Karpas-422 (cell line): ENCODE results near the gene TCAP. TPM values are rescaled to one million over a fixed set of nuclear protein-coding genes. Genes with fewer than 3 reads are reported as not detected.

Source experiments
- DNase-seq: peaks from one replicate; pipeline ENCODE4 v3.0.0-alpha.2; 2015
- H2AFZ ChIP-seq: fragments of 200-600 bp; sonication (generic); 2 replicates; pipeline ENCODE4 v1.6.1; 2014; ENCODE audit warnings: antibody characterized with exemption, low read length, mixed read lengths
- H3K27ac ChIP-seq: fragments of 200-600 bp; sonication (generic); 2 replicates; pipeline ENCODE4 v1.5.1; 2014; ENCODE audit warnings: mild to moderate bottlenecking, low read length, moderate library complexity
- H3K27me3 ChIP-seq: fragments of 200-600 bp; sonication (generic); 2 replicates; pipeline ENCODE4 v1.6.1; 2014; ENCODE audit warnings: low read length, mixed read lengths
- H3K36me3 ChIP-seq: fragments of 200-600 bp; sonication (generic); 2 replicates; pipeline ENCODE4 v1.6.1; 2014; ENCODE audit warnings: low read length, mixed read lengths; ENCODE audit not compliant: insufficient read depth
- H3K4me1 ChIP-seq: fragments of 200-600 bp; sonication (generic); 2 replicates; pipeline ENCODE4 v1.6.1; 2014; ENCODE audit warnings: mild to moderate bottlenecking, low read length, mixed read lengths
- H3K4me2 ChIP-seq: fragments of 200-600 bp; sonication (generic); 2 replicates; pipeline ENCODE4 v1.6.1; 2014; ENCODE audit warnings: low read length, low read depth, mild to moderate bottlenecking; ENCODE audit not compliant: poor library complexity, severe bottlenecking
- H3K4me3 ChIP-seq: fragments of 200-600 bp; sonication (generic); 2 replicates; pipeline ENCODE4 v1.5.1; 2014; ENCODE audit warnings: mild to moderate bottlenecking, antibody characterized with exemption, low read length, mixed read lengths
- H3K79me2 ChIP-seq: fragments of 200-600 bp; sonication (generic); 2 replicates; pipeline ENCODE4 v1.6.1; 2014; ENCODE audit warnings: mild to moderate bottlenecking, low read length, mixed read lengths
- H3K9ac ChIP-seq: fragments of 200-600 bp; sonication (generic); 2 replicates; pipeline ENCODE4 v1.6.0; 2014; ENCODE audit warnings: low read length
- H3K9me2 ChIP-seq: fragments of 200-600 bp; sonication (generic), shearing (Covaris generic); replicated peaks from 2 replicates; pipeline ENCODE4 v1.6.0; 2014; ENCODE audit warnings: mild to moderate bottlenecking, low read length, moderate library complexity; ENCODE audit not compliant: insufficient read depth
- H3K9me3 ChIP-seq: fragments of 300-700, 200-600 bp; sonication (generic); 2 replicates; pipeline ENCODE4 v1.6.1; 2014; ENCODE audit warnings: low read length, mixed read lengths
- H4K20me1 ChIP-seq: fragments of 200-600 bp; sonication (generic); 2 replicates; pipeline ENCODE4 v1.6.1; 2014; ENCODE audit warnings: mild to moderate bottlenecking, antibody characterized with exemption, low read length, low read depth; ENCODE audit not compliant: insufficient read depth
- total RNA-seq: library from RNA; depleted of rRNA; stranded (reverse); fragments of >200 nt; shearing (Covaris generic); gene quantifications from 2 replicates; pipeline ENCODE4 v1.2.3, GENCODE V29; 2014; ENCODE audit warnings: low replicate concordance

Gene TCAP
- total RNA-seq, 1 experiment from 2014 or later: 1.5 TPM

DNA sequence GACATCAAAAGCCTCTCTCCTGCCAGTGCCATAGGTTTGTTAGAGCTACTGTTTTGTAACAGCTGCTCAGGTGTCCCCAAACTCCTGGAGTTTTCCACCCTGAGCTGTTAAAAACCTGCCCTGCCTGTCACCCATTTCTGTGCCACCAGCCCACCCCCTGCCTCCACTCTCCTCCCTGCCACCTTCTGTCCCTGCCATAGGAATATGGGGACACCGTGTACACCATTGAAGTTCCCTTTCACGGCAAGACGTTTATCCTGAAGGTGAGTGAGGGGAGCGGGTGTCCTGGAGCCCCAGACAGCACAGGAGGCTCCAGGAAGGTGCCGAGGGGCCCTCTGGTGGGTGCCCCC lies 5.2 kb upstream of the TCAP start:
- no peak overlapping the region for H3K27ac ChIP-seq
- no peak overlapping the region for H3K9ac ChIP-seq
- no peaks in the 10 kb centered on the region for H3K27me3 ChIP-seq
- DNase-seq: no peak
- no peak overlapping the region for H2AFZ ChIP-seq
- no peaks in the 10 kb centered on the region for H4K20me1 ChIP-seq
- H3K9me2 ChIP-seq: no peaks in the 10 kb centered on the region
- H3K79me2 ChIP-seq: peaks cover 3% of the 10 kb centered on the region
- no peaks in the 10 kb centered on the region for H3K9me3 ChIP-seq
- peaks cover 2% of the 10 kb centered on the region; the same call in 1 of the 2 replicates for H3K4me1 ChIP-seq
- H3K36me3 ChIP-seq: no peaks in the 10 kb centered on the region
- H3K4me2 ChIP-seq: no peak overlapping the region
- H3K4me3 ChIP-seq: no peak overlapping the region

DNA sequence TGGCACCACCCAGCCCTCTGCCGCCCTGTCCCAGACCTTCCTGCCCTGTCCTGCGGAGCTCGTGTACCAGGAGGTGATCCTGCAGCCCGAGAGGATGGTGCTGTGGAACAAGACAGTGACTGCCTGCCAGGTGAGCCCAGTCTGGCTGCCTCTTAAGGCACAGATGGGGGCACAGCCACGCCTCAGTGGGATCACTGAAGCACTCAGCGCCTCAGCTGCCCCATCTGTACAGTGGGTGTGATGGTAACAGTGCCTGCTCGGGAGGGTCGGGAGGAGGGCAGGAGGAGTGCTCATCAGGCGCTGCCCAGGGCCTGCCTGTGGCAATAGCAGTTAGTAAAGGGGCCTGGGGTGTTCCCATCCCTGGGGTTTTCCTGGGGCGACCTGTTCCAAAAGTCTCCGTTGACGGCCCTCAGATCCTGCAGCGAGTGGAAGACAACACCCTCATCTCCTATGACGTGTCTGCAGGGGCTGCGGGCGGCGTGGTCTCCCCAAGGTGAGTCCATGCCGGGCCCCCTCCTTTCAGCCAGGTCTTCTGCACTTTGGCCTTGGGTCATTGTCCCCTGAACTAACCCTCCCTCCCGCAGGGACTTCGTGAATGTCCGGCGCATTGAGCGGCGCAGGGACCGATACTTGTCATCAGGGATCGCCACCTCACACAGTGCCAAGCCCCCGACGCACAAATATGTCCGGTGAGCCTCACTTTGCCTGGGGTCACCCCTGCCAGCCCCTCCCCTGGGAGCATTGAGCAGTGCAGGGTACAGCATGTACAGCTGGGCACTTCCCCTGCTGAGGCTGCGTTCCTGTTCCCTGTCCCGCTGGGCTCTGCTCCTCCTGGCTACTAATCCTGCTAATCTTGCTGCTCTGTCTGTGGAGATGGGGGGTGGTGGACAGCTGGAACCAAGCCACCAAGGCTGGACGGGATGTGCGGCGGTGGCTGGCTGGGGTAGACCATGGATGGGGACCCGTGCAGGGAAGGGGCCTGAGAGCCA lies 4.5 kb upstream of the TCAP start:
- H3K36me3 ChIP-seq: no peaks in the 10 kb centered on the region
- no peak overlapping the region for H3K27ac ChIP-seq

DNA sequence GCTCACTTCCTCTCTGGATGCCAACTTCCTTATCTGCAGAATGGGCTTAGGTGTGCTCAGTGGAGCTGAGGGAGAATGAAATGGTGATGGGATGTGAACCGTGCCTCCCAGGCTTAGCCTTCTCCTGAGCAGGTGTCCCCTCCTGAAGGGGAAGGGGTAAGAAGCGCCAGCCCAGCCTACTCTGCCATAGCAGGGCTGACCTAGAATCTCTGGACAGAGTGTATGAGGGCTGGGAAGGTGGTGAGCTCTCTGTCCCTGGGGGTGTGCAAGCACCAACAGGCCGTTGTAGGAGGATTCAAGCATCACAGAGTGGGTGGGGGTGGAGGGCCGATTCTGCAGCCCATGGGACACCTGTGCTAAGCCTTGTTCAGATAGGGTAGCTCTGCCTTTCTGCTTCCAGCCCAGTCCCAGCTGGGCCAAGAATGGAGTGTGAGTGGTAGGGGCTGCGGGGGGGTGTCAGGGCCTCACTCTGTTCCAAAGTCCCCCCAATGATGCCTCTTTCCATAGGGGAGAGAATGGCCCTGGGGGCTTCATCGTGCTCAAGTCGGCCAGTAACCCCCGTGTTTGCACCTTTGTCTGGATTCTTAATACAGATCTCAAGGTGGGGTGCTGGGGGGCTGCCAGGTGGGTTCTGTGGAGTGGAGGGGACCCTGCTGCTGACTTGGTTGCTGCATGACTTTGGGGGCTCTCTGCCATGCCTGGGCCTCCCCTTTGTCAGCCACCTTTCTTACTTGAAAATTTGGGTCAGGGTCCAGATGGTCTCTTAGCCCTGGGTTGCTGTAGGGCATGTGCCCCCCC lies 3.2 kb upstream of the TCAP start:
- no peak overlapping the region for H3K4me2 ChIP-seq
- H3K4me1 ChIP-seq: peaks cover 3% of the 10 kb centered on the region
- H2AFZ ChIP-seq: no peak overlapping the region
- no peaks in the 10 kb centered on the region for H3K27me3 ChIP-seq
- H4K20me1 ChIP-seq: no peaks in the 10 kb centered on the region; the same call in 1 of the 2 replicates
- H3K27ac ChIP-seq: no peak overlapping the region
- no peaks in the 10 kb centered on the region for H3K79me2 ChIP-seq
- no peaks in the 10 kb centered on the region for H3K9me2 ChIP-seq
- no peaks in the 10 kb centered on the region for H3K9me3 ChIP-seq
- no peaks in the 10 kb centered on the region for H3K36me3 ChIP-seq
- H3K9ac ChIP-seq: no peak overlapping the region
- no peak for DNase-seq
- no peak overlapping the region for H3K4me3 ChIP-seq

More for the DNA sequence above, 4.5 kb upstream of the TCAP start:
- Histone ChIP-seq H3K9me3 (no peaks in the 10 kb centered on the region), H4K20me1 (no peaks in the 10 kb centered on the region), H3K9me2 (no peaks in the 10 kb centered on the region), H3K4me1 (peaks cover 2% of the 10 kb centered on the region; the same call in 1 of the 2 replicates), H2AFZ (no peak overlapping the region), H3K79me2 (peaks cover 3% of the 10 kb centered on the region; the same call in 1 of the 2 replicates), H3K9ac (no peak overlapping the region), H3K4me2 (no peak overlapping the region), H3K27me3 (no peaks in the 10 kb centered on the region), H3K4me3 (no peak overlapping the region)
- no peak for DNase-seq

DNA sequence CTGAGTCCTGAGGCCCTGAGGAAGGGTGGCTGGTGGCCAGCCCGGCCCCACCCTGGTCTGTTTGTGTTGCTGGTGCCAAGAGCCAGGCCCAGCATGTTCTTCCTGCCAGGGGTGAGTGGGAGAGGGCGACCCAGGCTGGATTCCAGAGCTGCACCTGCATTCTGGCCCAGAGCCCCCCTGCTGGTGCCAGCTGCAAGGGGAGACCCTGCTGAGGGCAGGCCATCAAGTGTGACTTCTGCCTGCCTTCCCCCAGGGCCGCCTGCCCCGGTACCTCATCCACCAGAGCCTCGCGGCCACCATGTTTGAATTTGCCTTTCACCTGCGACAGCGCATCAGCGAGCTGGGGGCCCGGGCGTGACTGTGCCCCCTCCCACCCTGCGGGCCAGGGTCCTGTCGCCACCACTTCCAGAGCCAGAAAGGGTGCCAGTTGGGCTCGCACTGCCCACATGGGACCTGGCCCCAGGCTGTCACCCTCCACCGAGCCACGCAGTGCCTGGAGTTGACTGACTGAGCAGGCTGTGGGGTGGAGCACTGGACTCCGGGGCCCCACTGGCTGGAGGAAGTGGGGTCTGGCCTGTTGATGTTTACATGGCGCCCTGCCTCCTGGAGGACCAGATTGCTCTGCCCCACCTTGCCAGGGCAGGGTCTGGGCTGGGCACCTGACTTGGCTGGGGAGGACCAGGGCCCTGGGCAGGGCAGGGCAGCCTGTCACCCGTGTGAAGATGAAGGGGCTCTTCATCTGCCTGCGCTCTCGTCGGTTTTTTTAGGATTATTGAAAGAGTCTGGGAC lies 2.4 kb upstream of the TCAP start:
- H2AFZ ChIP-seq: no peak overlapping the region
- no peaks in the 10 kb centered on the region for H3K36me3 ChIP-seq
- H3K4me1 ChIP-seq: peaks cover 11% of the 10 kb centered on the region
- H3K27me3 ChIP-seq: no peaks in the 10 kb centered on the region
- no peaks in the 10 kb centered on the region for H3K9me2 ChIP-seq
- H3K27ac ChIP-seq: no peak overlapping the region
- H4K20me1 ChIP-seq: no peaks in the 10 kb centered on the region; the same call in 1 of the 2 replicates
- DNase-seq: no peak
- H3K4me3 ChIP-seq: no peak overlapping the region
- no peak overlapping the region for H3K9ac ChIP-seq
- H3K79me2 ChIP-seq: no peaks in the 10 kb centered on the region
- no peaks in the 10 kb centered on the region for H3K9me3 ChIP-seq
- no peak overlapping the region for H3K4me2 ChIP-seq

DNA sequence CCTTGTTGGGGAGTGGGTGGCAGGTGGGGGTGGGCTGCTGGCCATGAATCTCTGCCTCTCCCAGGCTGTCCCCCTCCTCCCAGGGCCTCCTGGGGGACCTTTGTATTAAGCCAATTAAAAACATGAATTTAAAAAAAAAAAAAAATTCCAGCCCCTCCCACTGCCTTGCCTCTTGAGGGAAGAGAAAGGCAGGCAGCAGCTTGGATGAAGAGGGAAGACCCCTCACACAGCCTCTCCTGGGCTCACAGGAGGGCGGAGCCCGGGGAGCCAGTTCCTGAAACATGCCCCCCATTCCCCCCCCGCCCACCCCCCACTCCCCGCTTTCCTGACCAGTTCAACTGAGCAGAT lies 1.8 kb upstream of the TCAP start:
- Histone ChIP-seq H3K27ac (no peak overlapping the region), H3K4me1 (peaks cover 17% of the 10 kb centered on the region), H3K4me2 (no peak overlapping the region), H3K27me3 (no peaks in the 10 kb centered on the region), H3K79me2 (no peaks in the 10 kb centered on the region), H3K36me3 (no peaks in the 10 kb centered on the region), H2AFZ (no peak overlapping the region), H3K9ac (no peak overlapping the region), H3K9me2 (no peaks in the 10 kb centered on the region), H3K4me3 (no peak overlapping the region), H4K20me1 (no peaks in the 10 kb centered on the region; the same call in 1 of the 2 replicates), H3K9me3 (no peaks in the 10 kb centered on the region)
- DNase-seq: no peak

DNA sequence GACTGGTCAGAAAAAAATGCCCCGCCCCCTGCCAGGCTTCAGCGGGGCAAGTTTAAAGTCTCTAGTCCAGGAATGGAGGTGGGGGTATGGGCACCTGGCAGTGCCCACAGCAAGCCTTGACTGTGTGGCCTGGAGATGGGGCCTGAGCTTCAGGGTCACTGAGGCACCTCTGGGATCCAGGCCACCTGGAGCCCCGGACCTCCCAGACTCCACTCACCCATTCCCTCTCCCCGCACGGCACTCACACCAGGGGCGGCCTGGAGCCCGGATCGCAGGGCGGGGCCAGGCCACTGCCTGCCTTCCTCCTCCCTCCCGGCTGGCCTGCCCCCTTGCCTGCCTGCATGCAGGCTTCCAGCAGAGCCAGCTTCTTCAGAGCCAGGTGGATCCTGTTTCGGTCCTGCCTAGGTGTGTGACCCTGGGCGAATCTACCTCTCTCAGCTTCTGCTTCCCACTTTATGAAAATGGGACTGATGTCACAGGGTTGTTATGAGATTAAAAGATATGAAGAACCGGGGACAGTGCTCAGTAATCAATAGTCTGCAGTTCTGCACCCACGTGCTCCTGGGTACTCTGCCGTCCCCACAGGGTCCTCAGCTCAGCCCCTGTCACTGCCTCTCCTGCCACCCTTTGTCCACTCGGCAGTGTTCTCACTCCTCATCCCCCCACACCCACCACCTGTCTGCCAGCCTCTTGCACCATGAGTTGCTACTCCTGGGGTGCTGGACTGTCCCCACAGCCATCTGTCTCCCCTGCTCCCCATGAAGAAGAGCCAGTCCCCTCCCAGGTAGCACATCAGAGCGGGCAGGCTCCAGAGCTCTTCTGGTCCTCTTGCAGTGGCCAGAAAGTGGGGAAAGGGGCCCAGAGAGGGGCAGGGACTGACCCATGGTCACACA lies 1.2 kb upstream of the TCAP start:
- H3K4me1 ChIP-seq: peaks cover 20% of the 10 kb centered on the region
- no peak for DNase-seq
- no peaks in the 10 kb centered on the region for H3K79me2 ChIP-seq
- H3K27me3 ChIP-seq: no peaks in the 10 kb centered on the region
- no peak overlapping the region for H3K4me2 ChIP-seq
- H4K20me1 ChIP-seq: no peaks in the 10 kb centered on the region; the same call in 1 of the 2 replicates
- no peaks in the 10 kb centered on the region for H3K9me3 ChIP-seq
- H3K9me2 ChIP-seq: no peaks in the 10 kb centered on the region
- H3K36me3 ChIP-seq: no peaks in the 10 kb centered on the region
- no peak overlapping the region for H2AFZ ChIP-seq
- no peak overlapping the region for H3K9ac ChIP-seq
- H3K4me3 ChIP-seq: no peak overlapping the region
- H3K27ac ChIP-seq: no peak overlapping the region

DNA sequence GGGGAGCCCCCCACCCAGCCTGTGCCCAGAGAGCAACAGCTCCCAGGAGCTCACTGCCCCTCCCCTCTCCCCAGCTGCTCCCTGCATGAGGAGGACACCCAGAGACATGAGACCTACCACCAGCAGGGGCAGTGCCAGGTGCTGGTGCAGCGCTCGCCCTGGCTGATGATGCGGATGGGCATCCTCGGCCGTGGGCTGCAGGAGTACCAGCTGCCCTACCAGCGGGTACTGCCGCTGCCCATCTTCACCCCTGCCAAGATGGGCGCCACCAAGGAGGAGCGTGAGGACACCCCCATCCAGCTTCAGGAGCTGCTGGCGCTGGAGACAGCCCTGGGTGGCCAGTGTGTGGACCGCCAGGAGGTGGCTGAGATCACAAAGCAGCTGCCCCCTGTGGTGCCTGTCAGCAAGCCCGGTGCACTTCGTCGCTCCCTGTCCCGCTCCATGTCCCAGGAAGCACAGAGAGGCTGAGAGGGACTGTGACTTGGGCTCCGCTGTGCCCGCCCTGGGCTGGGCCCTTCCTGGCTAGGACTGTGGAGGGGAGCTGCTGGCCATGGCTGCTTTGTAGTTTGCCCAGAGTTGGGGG lies 584 bp downstream of the TCAP start:
- Histone ChIP-seq H3K9ac (no peak overlapping the region), H3K4me3 (no peak overlapping the region), H3K79me2 (no peaks in the 10 kb centered on the region), H3K27ac (no peak overlapping the region), H3K9me2 (no peaks in the 10 kb centered on the region), H3K36me3 (no peaks in the 10 kb centered on the region), H3K27me3 (no peaks in the 10 kb centered on the region), H2AFZ (no peak overlapping the region), H3K4me2 (no peak overlapping the region), H3K9me3 (no peaks in the 10 kb centered on the region), H3K4me1 (peaks cover 18% of the 10 kb centered on the region), H4K20me1 (no peaks in the 10 kb centered on the region; the same call in 1 of the 2 replicates)
- peak; percentile 61 for DNase-seq
